ENCODE measurements around the gene PPBP.

DNA sequence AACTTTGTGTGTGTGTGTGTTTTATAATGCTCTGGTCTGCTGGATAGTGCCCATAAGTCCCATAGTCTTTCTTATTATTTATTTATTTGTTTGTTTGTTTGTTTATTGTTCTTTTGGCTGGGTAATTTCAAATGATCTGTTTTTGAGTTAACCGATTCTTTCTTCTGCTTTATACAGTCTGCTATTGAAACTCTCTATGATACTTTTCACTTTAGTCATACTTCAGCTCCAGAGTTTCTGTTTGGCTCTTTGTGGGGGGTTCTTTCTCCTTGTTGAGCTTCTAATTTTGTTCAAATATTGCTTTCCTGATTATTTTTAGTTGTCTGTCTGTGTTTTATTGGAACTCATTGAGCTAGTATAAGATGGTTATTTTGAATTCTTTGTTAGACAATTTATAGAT lies 40.5 kb upstream of the PPBP start:
- TF ChIP-seq, protein P1, sequence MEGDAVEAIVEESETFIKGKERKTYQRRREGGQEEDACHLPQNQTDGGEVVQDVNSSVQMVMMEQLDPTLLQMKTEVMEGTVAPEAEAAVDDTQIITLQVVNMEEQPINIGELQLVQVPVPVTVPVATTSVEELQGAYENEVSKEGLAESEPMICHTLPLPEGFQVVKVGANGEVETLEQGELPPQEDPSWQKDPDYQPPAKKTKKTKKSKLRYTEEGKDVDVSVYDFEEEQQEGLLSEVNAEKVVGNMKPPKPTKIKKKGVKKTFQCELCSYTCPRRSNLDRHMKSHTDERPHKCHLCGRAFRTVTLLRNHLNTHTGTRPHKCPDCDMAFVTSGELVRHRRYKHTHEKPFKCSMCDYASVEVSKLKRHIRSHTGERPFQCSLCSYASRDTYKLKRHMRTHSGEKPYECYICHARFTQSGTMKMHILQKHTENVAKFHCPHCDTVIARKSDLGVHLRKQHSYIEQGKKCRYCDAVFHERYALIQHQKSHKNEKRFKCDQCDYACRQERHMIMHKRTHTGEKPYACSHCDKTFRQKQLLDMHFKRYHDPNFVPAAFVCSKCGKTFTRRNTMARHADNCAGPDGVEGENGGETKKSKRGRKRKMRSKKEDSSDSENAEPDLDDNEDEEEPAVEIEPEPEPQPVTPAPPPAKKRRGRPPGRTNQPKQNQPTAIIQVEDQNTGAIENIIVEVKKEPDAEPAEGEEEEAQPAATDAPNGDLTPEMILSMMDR (IDR thresholded peaks at IDR 0.05; ENCODE audit: low read depth, low read length), result no peak
- TF ChIP-seq POLR2A (IDR thresholded peaks at IDR 0.05; ENCODE audit: extremely low read depth, insufficient read length) (no peak), MYC (IDR thresholded peaks at IDR 0.05; ENCODE audit: low read depth, low read length) (no peak)
- TF ChIP-seq, protein P2, sequence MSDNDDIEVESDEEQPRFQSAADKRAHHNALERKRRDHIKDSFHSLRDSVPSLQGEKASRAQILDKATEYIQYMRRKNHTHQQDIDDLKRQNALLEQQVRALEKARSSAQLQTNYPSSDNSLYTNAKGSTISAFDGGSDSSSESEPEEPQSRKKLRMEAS (IDR thresholded peaks at IDR 0.05; ENCODE audit: low read depth, low read length), result no peak

All from NB4 (cell line).